Ishikawa (cell line): ENCODE results near the gene ABCA7.

ENCODE experiments used
- EGR1 ChIP-seq: IDR thresholded peaks from 2 replicates; pipeline ENCODE4 v1.6.1; 2012
- MAX ChIP-seq: IDR thresholded peaks from 2 replicates; pipeline ENCODE4 v1.6.1; 2012

DNA sequence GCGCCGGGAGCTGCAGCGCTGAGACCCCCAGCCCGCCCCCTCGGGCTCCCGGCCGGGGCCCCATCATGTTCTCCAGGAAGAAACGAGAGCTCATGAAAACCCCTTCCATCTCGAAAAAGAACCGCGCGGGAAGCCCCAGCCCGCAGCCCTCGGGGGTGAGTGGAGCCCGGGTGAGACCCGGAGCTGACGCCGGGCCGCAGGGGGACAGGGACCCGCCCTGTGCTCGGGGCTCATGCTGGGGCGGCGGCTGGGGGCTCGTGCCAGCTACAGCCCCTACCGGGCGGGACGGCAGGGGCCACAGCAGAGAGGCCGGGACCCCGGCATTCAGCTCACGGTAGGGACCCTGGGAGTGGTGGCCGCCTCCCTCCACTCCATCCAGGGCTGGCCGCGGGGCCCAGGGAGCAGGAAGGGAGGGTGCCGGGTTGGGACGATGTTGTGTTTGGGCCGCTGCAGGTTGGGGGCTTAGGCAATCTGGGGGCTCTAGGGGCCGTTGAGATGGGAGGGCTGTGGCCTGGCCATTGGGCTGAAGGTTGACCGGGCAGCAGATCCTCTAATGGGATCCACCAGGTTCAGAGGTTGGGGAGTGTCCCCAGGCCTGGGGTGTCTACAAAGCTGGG lies 27.5 kb downstream of the ABCA7 start:
- TF ChIP-seq EGR1: no peak
- no peak for TF ChIP-seq MAX
